HG02970 (cell line): ENCODE results near the gene GLDN.

Experiments used
- ATAC-seq: cut with Tn5 transposase; IDR thresholded peaks from one replicate; pipeline ENCODE4 v1.9.1; 2021; ENCODE audit warnings: mild to moderate bottlenecking, moderate library complexity, moderate number of reproducible peaks; ENCODE audit not compliant: unreplicated experiment, low FRiP score

The GLDN gene

GRCh38 chr15:51321316-51321715, 20.1 kb upstream of the GLDN start:
- ATAC-seq, result no peak

GRCh38 chr15:51322621-51323296, 18.7 kb upstream of the GLDN start:
- no peak for ATAC-seq

- no peak for ATAC-seq
Measured at GRCh38 chr15:51323749-51324148, 17.7 kb upstream of the GLDN start.

- no peak for ATAC-seq
Measured at GRCh38 chr15:51325167-51325566, 16.3 kb upstream of the GLDN start.

- no peak for ATAC-seq
Measured at GRCh38 chr15:51327081-51327480, 14.4 kb upstream of the GLDN start.

DNA sequence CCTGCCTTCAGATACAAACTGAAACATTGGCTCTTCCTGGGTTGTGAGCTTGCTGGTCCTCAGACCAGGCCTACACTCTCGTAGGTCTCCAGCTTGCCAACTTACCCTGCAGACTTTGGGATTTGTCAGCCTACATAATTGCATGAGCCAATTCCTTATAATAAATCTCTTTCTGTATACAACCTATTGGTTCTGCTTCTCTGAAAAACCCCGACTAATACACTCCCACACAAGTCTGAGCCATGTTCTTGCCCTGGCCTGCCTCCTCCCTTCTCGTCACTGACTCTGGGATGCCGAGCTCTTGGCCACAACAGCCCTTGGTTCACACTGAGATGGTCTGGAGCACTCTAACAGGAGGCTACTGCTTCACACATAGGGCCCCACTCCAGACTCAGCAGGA, 12.5 kb upstream of the GLDN start:
- no peak for ATAC-seq

DNA sequence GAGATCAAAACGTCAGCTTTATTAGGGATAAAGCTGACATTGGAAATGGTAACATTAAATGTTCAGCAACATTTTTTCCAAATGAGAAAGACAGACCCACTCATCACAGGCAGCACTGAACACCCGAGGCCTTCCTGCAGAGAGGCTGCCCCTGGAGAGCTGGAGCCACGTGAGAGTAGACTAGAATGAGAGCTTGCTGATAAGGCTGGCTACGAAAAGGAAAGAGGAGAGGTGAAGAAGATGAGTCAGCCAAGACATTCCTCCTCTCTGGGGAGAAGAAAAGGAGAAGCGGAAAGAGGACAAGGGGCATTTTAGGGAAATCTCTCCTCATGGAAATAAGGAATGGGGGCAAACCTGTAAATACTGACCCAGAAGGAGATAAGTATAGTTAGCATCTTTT, 10.3 kb upstream of the GLDN start:
- no peak for ATAC-seq

DNA sequence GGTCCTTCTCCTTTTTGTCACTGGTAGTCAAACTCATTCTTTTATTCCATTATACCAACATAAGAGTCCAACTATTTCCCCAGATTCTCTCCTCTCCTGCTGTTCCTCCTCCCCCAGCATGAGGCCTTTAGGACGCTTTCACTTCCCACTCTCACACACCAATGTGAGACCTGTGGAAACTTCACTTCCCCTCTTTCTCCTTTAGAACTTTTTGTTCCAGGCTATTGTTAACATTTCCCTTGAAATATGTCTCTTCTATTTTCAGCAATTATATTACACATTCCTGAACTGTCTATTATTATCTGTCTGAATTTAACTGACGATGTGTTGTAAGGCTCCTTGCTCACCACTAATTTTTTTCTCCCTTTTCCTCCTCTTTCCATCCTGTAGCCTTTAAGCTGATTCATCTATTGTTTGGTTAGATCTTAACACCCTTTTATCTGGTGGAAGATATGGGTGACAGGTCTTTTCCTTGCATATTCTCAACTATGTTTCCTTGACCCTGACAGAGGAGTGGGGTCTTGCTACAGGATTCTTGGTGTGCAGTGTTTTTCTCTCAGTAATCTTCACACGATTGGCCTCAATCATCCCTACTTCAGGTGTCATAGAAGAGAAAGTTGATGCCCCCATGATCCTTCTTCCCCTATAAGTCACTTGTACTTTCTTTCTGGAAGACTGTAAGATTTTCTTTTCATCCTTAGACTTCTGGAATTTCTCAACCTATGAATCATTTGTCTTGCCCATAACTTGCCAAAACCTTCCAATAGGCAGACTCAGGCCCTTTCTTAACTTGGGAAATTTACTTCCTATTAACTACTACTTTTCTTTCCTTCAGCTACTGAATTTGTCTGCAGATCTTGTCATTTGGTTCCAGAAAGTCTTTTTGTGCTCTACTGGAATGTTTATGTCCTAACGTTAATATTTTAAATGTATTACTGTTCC, 9.0 kb upstream of the GLDN start:
- no peak for ATAC-seq

- ATAC-seq, result no peak
Measured at GRCh38 chr15:51333571-51333970, 7.9 kb upstream of the GLDN start.

DNA sequence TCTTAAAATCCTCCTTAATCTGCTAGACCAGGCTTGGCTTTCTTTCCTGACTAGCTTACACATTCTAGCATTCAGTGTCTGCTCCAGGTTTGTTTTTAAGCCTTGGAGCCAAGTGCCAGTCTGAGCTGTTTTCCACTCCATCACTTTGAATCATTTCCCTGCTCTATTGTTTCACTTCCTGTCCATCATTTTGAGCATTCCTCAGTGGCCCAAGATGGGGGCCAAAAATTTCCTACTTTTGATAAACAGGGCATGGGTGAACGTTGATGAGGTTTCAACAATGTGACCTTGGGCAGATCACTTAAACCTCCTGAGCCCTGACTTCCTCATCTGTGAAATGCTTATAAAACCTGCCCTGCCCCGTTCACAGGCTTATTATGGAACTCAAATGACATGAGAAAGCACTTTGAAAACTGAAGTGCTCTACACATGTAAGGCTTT, 7.4 kb upstream of the GLDN start:
- no peak for ATAC-seq

- ATAC-seq, result no peak
Measured at GRCh38 chr15:51335087-51335486, 6.4 kb upstream of the GLDN start.

GRCh38 chr15:51335538-51336410, 5.7 kb upstream of the GLDN start:
- no peak for ATAC-seq

- no peak for ATAC-seq
Measured at GRCh38 chr15:51338496-51338895, 3.0 kb upstream of the GLDN start, which contains the start of gene CYP19A1. CYP19A1 (minus strand) TSS chr15:51338596; CDS start chr15:51242912, 95,684 bp downstream.

- ATAC-seq, result no peak
Measured at GRCh38 chr15:51342227-51342999, 958 bp downstream of the GLDN start.

DNA sequence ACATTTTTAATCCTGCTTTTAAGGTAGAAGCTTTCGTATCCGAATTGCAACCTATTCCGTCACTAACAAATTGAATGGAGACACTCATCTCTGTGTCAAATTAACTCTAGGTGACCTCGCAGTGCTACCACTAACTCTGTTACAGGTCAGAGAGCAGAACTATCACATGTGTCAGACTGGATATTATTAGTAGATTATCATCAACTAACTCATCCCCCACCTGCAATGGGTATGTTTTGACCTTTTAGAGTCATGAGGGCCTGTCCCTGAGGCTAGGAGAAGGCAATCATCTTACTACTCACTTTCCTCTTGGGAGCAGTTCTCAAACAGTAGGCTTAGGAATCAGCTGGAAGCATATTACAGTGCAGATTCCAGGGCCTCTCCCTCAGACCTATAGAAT, 2.0 kb downstream of the GLDN start:
- ATAC-seq, result no peak

DNA sequence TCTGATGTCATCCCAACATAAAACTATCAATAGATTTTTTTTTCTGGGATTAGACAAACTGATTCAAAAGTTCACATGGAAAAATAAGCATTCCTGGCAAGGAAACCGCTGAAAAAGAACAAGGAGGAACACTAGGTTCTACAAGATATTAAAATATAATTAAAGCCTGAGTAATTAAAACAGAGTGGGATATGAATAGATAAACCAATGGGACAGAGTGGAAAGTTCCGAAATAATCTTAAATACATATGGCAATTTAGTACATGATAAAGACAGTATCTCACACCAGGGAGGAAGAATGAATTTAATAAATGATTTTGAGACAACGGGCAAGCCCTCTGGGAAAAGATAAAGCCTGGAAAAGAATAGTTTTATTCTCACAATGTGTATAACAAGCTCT, 4.7 kb downstream of the GLDN start:
- no peak for ATAC-seq

GRCh38 chr15:51348688-51349087, 7.2 kb downstream of the GLDN start:
- peak; percentile 77 for ATAC-seq

- no peak for ATAC-seq
Measured at GRCh38 chr15:51349156-51349844, 7.8 kb downstream of the GLDN start.

GRCh38 chr15:51350723-51351122, 9.3 kb downstream of the GLDN start:
- no peak for ATAC-seq
